ENCODE results near the gene CD209. TPM values are rescaled to one million over a fixed set of nuclear protein-coding genes. Genes with fewer than 3 reads are reported as not detected.
A peak's percentile ranks its signal among the peaks of the same experiment; 100 is the strongest.
"Not testable (repeated sequence)": the region's sequence is repeated elsewhere in the genome, so short reads cannot be mapped to it uniquely, and the experiment has no call there.

Gene CD209
- total and polyA plus RNA-seq, 9 of the 15 experiments (the other 6 are each of a cell fraction or from before 2014, with no cell fraction given): 0.01 TPM; not detected in 8

DNA sequence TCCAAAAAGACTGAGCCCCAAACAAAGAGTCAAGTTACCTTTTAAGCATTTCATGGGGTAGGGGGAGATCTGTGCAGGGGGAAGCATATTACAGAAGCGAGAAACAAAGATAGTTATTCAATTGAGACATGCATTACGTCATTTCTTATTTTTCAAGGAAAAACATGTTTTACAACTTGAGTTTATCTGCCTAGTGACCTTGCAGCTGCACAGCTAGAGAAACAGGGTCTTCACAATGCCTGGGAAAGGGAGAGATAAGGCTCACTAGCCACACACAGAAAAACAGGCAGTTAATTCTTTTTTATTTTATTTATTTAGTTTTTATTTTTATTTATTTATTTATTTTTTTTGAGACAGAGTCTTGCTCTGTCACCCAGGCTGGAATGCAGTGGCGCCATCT lies 16.8 kb upstream of the CD209 start:
- H3K4me2 ChIP-seq (ENCODE audit: insufficient read depth, low read length); POLR2A ChIA-PET; H3K79me2 ChIP-seq (ENCODE audit: control insufficient read depth, insufficient read depth, low read length); DNase-seq (ENCODE audit: extremely low read depth in 1 of 4, low spot score in 3 of 4); BruUV-seq (replicated peaks); intact Hi-C loops (cut with micrococcal nuclease); H3K9me3 ChIP-seq (replicated peaks; ENCODE audit: control insufficient read depth, insufficient read depth, low read depth, low read length); H3K36me3 ChIP-seq (ENCODE audit: control insufficient read depth, insufficient read depth, low read length); H2AFZ ChIP-seq (ENCODE audit: low read depth, low read length); H3K27ac ChIP-seq (ENCODE audit: extremely low read depth, low read depth, low read length); H3K9ac ChIP-seq (ENCODE audit: insufficient read depth in 1 of 2, low read depth in 2 of 2, low read length in 2 of 2); in situ Hi-C loops (cut with MboI); FAIRE-seq; H3K9me1 ChIP-seq (ENCODE audit: control insufficient read depth, insufficient read depth, low read length); H4K20me1 ChIP-seq (replicated peaks; ENCODE audit: control insufficient read depth, insufficient read depth, low read length); H3K4me3 ChIP-seq; TF ChIP-seq TEAD4 (CRISPR knock-in tag; IDR thresholded peaks at IDR 0.05; ENCODE audit: borderline replicate concordance); FOXM1 (CRISPR knock-in tag; IDR thresholded peaks at IDR 0.05; ENCODE audit: low read depth); ATF3 (CRISPR knock-in tag; conservative IDR thresholded peaks at IDR 0.05): not testable (repeated sequence)
- CTCF ChIA-PET (ENCODE audit: low intra/inter-chr PET ratio): interaction anchor here (0.8 kb wide), 1 partner anchor 36 kb away, joined by 3 read pairs; no protein-coding TSS in a partner anchor
- H3K4me1 ChIP-seq (replicated peaks in 1 of 2; ENCODE audit: control insufficient read depth in 2 of 2, insufficient read depth in 2 of 2, low read length in 2 of 2): peaks cover 10 to 11% of the 10 kb centered on the region in 2 experiments; a peak in 4 of 5 replicates
- 0% methylated on average over 2 of the region's 3 CpGs for WGBS (ENCODE audit: insufficient coverage, low coverage, missing lambda C conversion rate)
- ATAC-seq: peak; percentile 33; the same call in 1 of the 3 replicates
- TF ChIP-seq SMARCA4 (IDR thresholded peaks at IDR 0.05) (peak; percentile 57), TCF3 (CRISPR knock-in tag; IDR thresholded peaks at IDR 0.05) (peak; percentile 63), TAL1 (IDR thresholded peaks at IDR 0.05) (peak; percentile 62), TEAD4 (IDR thresholded peaks at IDR 0.05; ENCODE audit: low read length) (peak; percentile 23; the same call in 1 of the 2 replicates), FOXM1 (IDR thresholded peaks at IDR 0.05; ENCODE audit: low read depth) (0 out of 2 replicates have a peak, but pooled peaks have one; percentile 40), JUND (IDR thresholded peaks at IDR 0.05; ENCODE audit: borderline replicate concordance, low read depth, low read length) (peak; percentile 35; the same call in 1 of the 2 replicates), JUND (tag; IDR thresholded peaks at IDR 0.05; ENCODE audit: borderline replicate concordance, low read depth, low read length) (0 out of 3 replicates have a peak, but pooled peaks have one; percentile 20), AFF1 (IDR thresholded peaks at IDR 0.05; ENCODE audit: low read depth in 1 of 2, partially characterized antibody in 2 of 2) (peak in 1 of 2 experiments; percentile 24), ATF3 (IDR thresholded peaks at IDR 0.05) (peak; percentile 88), ATF7 (IDR thresholded peaks at IDR 0.05) (peak; percentile 94), ARID1B (IDR thresholded peaks at IDR 0.05) (peak; percentile 75), CBFA2T3 (IDR thresholded peaks at IDR 0.05) (peak; percentile 58; the same call in 1 of the 2 replicates), DPF2 (IDR thresholded peaks at IDR 0.05) (peak; percentile 49; the same call in 1 of the 2 replicates)
- H3K27me3 ChIP-seq (ENCODE audit: control insufficient read depth in 2 of 2, insufficient read depth in 2 of 2, low read length in 2 of 2): peaks cover 14 to 33% of the 10 kb centered on the region in 2 experiments; a peak in 4 of 5 replicates

Data from K562 (cell line).